HEK293 (cell line): Measurements from ENCODE around the gene ZNF574.

Experiments used
- BCL11B ChIP-seq: fragments of 450-650 bp; formaldehyde crosslinking; IDR thresholded peaks from 2 replicates; pipeline ENCODE4 v1.5.1; 2016; ENCODE audit warnings: low read depth, missing biosample characterization, missing genetic modification characterization
- TCF7L2 ChIP-seq: IDR thresholded peaks from 2 replicates; pipeline ENCODE4 v1.6.1; 2011; ENCODE audit warnings: low read depth, mild to moderate bottlenecking, inconsistent platforms, low read length, moderate library complexity, borderline replicate concordance
- TRIM28 ChIP-seq: IDR thresholded peaks from 2 replicates; pipeline ENCODE4 v1.6.1; 2011; ENCODE audit warnings: low read length, control low read depth, borderline replicate concordance
- YY1 ChIP-seq: fragments of 450-650 bp; formaldehyde crosslinking; IDR thresholded peaks from 2 replicates; pipeline ENCODE4 v1.5.1; 2018; ENCODE audit warnings: missing biosample characterization, missing genetic modification characterization
- ZBTB17 ChIP-seq: fragments of 450-650 bp; formaldehyde crosslinking; IDR thresholded peaks from 2 replicates; pipeline ENCODE4 v1.5.1; 2016; ENCODE audit warnings: missing biosample characterization, missing genetic modification characterization
- ZFHX2 ChIP-seq: fragments of 450-650 bp; formaldehyde crosslinking; conservative IDR thresholded peaks from 2 replicates; pipeline ENCODE4 v1.5.1; 2016; ENCODE audit warnings: missing biosample characterization, missing genetic modification characterization
- ZFP37 ChIP-seq: fragments of 450-650 bp; formaldehyde crosslinking; IDR thresholded peaks from 2 replicates; pipeline ENCODE4 v1.5.1; 2016; ENCODE audit warnings: missing biosample characterization, missing genetic modification characterization
- ZNF112 ChIP-seq: fragments of 450-650 bp; formaldehyde crosslinking; IDR thresholded peaks from 2 replicates; pipeline ENCODE4 v1.5.0; 2017; ENCODE audit warnings: missing biosample characterization, missing genetic modification characterization
- ZNF114 ChIP-seq: fragments of 450-650 bp; formaldehyde crosslinking; IDR thresholded peaks from 2 replicates; pipeline ENCODE4 v1.5.0; 2017; ENCODE audit warnings: missing biosample characterization, missing genetic modification characterization
- ZNF146 ChIP-seq: fragments of 450-650 bp; formaldehyde crosslinking; IDR thresholded peaks from 2 replicates; pipeline ENCODE4 v1.5.1; 2016; ENCODE audit warnings: missing biosample characterization, missing genetic modification characterization
- ZNF2 ChIP-seq: fragments of 450-650 bp; formaldehyde crosslinking; IDR thresholded peaks from 2 replicates; pipeline ENCODE4 v1.5.1; 2016; ENCODE audit warnings: missing biosample characterization, missing genetic modification characterization
- ZNF366 ChIP-seq: fragments of 450-650 bp; formaldehyde crosslinking; conservative IDR thresholded peaks from 2 replicates; pipeline ENCODE4 v1.5.1; 2016; ENCODE audit warnings: missing biosample characterization, missing genetic modification characterization
- ZNF394 ChIP-seq: fragments of 450-650 bp; formaldehyde crosslinking; IDR thresholded peaks from 2 replicates; pipeline ENCODE4 v1.5.1; 2016; ENCODE audit warnings: missing biosample characterization, missing genetic modification characterization, mild to moderate bottlenecking, moderate library complexity, borderline replicate concordance
- ZNF404 ChIP-seq: fragments of 450-650 bp; formaldehyde crosslinking; IDR thresholded peaks from 2 replicates; pipeline ENCODE4 v1.5.1; 2017; ENCODE audit warnings: missing biosample characterization, missing genetic modification characterization
- ZNF514 ChIP-seq: fragments of 450-650 bp; formaldehyde crosslinking; IDR thresholded peaks from 2 replicates; pipeline ENCODE4 v1.5.1; 2016; ENCODE audit warnings: missing biosample characterization, missing genetic modification characterization
- ZNF623 ChIP-seq: fragments of 450-650 bp; formaldehyde crosslinking; IDR thresholded peaks from 2 replicates; pipeline ENCODE4 v1.5.1; 2016; ENCODE audit warnings: missing biosample characterization, missing genetic modification characterization
- ZNF626 ChIP-seq: fragments of 450-650 bp; sonication (Bioruptor Pico); formaldehyde crosslinking; IDR thresholded peaks from 2 replicates; pipeline ENCODE4 v1.5.1; 2018; ENCODE audit warnings: missing biosample characterization, missing genetic modification characterization, inconsistent platforms
- ZNF785 ChIP-seq: fragments of 450-650 bp; formaldehyde crosslinking; IDR thresholded peaks from 2 replicates; pipeline ENCODE4 v1.5.1; 2016; ENCODE audit warnings: missing biosample characterization, missing genetic modification characterization
- ZNF792 ChIP-seq: fragments of 450-650 bp; formaldehyde crosslinking; IDR thresholded peaks from 2 replicates; pipeline ENCODE4 v1.5.1; 2016; ENCODE audit warnings: missing biosample characterization, missing genetic modification characterization
- TF ChIP-seq, protein P1 (sequence below): fragments of 450-650 bp; formaldehyde crosslinking; IDR thresholded peaks from 2 replicates; pipeline ENCODE4 v1.5.1; 2016; ENCODE audit warnings: missing biosample characterization, missing genetic modification characterization, borderline replicate concordance
- TF ChIP-seq, protein P2 (sequence below): fragments of 450-650 bp; formaldehyde crosslinking; IDR thresholded peaks from 2 replicates; pipeline ENCODE4 v1.5.1; 2016; ENCODE audit warnings: missing biosample characterization, missing genetic modification characterization
- TF ChIP-seq, protein P3 (sequence below): fragments of 450-650 bp; IDR thresholded peaks from 2 replicates; pipeline ENCODE4 v1.5.1; 2018; ENCODE audit warnings: missing biosample characterization, mild to moderate bottlenecking, missing genetic modification characterization
- TF ChIP-seq, protein P4 (sequence below): fragments of 450-650 bp; formaldehyde crosslinking; IDR thresholded peaks from 2 replicates; pipeline ENCODE4 v1.5.1; 2016; ENCODE audit warnings: missing biosample characterization, missing genetic modification characterization
- TF ChIP-seq, protein P5 (sequence below): fragments of 450-650 bp; formaldehyde crosslinking; IDR thresholded peaks from 2 replicates; pipeline ENCODE4 v1.5.1; 2016; ENCODE audit warnings: missing biosample characterization, missing genetic modification characterization
- TF ChIP-seq, protein P6 (sequence below): fragments of 450-650 bp; formaldehyde crosslinking; IDR thresholded peaks from 2 replicates; pipeline ENCODE4 v1.5.1; 2016; ENCODE audit warnings: missing biosample characterization, missing genetic modification characterization, low read depth

ZNF574 gene

DNA sequence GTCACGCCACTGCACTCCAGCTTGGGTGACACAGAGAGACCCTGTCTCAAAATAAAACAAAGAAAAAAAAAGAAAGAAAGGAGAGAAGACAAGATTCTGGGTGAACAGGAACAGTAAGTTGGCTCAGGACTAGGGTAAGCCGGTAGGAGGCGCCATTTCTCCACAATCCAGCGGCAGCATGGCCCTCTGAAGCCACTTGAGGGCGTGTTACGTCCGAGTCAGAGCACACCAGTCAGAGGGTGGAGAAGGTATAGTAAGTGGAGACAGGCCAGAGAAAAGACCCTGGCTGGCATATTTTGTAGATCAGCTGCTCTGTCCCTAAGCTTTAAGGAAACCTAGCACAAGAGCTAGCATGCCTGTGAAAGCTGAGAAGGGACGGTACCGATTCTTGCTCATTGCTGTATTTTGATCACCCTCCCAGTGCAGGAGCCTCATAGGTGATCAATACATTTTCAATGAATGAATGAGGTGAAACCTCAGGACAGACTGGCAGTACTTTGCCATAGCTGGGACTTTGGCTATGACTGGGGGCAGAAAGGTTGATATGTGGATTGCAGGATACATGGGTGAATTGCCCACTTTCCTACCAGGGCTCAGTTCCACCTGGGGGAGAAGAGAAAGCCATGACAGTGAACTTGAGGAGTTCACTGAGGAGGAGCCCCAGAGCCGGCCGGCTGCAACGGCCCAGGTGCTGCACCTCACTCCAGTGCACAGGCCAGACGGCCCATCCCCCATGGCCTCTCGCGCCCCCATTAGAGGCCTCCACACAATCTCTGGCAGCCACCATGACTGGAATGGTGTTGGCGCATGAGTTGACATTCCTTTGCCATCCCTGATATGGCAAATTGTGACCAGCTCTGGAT lies 32.8 kb downstream of the ZNF574 start (continued):
- TF ChIP-seq, protein P1, sequence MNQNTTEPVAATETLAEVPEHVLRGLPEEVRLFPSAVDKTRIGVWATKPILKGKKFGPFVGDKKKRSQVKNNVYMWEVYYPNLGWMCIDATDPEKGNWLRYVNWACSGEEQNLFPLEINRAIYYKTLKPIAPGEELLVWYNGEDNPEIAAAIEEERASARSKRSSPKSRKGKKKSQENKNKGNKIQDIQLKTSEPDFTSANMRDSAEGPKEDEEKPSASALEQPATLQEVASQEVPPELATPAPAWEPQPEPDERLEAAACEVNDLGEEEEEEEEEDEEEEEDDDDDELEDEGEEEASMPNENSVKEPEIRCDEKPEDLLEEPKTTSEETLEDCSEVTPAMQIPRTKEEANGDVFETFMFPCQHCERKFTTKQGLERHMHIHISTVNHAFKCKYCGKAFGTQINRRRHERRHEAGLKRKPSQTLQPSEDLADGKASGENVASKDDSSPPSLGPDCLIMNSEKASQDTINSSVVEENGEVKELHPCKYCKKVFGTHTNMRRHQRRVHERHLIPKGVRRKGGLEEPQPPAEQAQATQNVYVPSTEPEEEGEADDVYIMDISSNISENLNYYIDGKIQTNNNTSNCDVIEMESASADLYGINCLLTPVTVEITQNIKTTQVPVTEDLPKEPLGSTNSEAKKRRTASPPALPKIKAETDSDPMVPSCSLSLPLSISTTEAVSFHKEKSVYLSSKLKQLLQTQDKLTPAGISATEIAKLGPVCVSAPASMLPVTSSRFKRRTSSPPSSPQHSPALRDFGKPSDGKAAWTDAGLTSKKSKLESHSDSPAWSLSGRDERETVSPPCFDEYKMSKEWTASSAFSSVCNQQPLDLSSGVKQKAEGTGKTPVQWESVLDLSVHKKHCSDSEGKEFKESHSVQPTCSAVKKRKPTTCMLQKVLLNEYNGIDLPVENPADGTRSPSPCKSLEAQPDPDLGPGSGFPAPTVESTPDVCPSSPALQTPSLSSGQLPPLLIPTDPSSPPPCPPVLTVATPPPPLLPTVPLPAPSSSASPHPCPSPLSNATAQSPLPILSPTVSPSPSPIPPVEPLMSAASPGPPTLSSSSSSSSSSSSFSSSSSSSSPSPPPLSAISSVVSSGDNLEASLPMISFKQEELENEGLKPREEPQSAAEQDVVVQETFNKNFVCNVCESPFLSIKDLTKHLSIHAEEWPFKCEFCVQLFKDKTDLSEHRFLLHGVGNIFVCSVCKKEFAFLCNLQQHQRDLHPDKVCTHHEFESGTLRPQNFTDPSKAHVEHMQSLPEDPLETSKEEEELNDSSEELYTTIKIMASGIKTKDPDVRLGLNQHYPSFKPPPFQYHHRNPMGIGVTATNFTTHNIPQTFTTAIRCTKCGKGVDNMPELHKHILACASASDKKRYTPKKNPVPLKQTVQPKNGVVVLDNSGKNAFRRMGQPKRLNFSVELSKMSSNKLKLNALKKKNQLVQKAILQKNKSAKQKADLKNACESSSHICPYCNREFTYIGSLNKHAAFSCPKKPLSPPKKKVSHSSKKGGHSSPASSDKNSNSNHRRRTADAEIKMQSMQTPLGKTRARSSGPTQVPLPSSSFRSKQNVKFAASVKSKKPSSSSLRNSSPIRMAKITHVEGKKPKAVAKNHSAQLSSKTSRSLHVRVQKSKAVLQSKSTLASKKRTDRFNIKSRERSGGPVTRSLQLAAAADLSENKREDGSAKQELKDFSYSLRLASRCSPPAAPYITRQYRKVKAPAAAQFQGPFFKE (tag by site-specific recombination) = no peak
- no peak for TF ChIP-seq ZNF146 (tag by site-specific recombination)
- TF ChIP-seq ZNF623 (tag by site-specific recombination) = no peak
- TF ChIP-seq ZNF394 = no peak
- no peak for TF ChIP-seq ZFP37 (tag by site-specific recombination)
- TF ChIP-seq ZNF514 = no peak
- TF ChIP-seq BCL11B (tag by site-specific recombination) = no peak
- TF ChIP-seq, protein P2, sequence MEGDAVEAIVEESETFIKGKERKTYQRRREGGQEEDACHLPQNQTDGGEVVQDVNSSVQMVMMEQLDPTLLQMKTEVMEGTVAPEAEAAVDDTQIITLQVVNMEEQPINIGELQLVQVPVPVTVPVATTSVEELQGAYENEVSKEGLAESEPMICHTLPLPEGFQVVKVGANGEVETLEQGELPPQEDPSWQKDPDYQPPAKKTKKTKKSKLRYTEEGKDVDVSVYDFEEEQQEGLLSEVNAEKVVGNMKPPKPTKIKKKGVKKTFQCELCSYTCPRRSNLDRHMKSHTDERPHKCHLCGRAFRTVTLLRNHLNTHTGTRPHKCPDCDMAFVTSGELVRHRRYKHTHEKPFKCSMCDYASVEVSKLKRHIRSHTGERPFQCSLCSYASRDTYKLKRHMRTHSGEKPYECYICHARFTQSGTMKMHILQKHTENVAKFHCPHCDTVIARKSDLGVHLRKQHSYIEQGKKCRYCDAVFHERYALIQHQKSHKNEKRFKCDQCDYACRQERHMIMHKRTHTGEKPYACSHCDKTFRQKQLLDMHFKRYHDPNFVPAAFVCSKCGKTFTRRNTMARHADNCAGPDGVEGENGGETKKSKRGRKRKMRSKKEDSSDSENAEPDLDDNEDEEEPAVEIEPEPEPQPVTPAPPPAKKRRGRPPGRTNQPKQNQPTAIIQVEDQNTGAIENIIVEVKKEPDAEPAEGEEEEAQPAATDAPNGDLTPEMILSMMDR = peak; percentile 100
- TF ChIP-seq TRIM28 = no peak
- TF ChIP-seq, protein P3, sequence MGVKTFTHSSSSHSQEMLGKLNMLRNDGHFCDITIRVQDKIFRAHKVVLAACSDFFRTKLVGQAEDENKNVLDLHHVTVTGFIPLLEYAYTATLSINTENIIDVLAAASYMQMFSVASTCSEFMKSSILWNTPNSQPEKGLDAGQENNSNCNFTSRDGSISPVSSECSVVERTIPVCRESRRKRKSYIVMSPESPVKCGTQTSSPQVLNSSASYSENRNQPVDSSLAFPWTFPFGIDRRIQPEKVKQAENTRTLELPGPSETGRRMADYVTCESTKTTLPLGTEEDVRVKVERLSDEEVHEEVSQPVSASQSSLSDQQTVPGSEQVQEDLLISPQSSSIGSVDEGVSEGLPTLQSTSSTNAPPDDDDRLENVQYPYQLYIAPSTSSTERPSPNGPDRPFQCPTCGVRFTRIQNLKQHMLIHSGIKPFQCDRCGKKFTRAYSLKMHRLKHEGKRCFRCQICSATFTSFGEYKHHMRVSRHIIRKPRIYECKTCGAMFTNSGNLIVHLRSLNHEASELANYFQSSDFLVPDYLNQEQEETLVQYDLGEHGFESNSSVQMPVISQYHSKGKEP (tag by site-specific recombination) = peak; percentile 22; the same call in 1 of the 2 replicates
- TF ChIP-seq YY1 = no peak
- no peak for TF ChIP-seq ZNF366
- TF ChIP-seq, protein P4, sequence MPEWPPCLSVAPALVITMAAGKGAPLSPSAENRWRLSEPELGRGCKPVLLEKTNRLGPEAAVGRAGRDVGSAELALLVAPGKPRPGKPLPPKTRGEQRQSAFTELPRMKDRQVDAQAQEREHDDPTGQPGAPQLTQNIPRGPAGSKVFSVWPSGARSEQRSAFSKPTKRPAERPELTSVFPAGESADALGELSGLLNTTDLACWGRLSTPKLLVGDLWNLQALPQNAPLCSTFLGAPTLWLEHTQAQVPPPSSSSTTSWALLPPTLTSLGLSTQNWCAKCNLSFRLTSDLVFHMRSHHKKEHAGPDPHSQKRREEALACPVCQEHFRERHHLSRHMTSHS (tag by site-specific recombination) = no peak
- TF ChIP-seq ZNF626 (tag by site-specific recombination) = no peak
- no peak for TF ChIP-seq ZNF785 (tag by site-specific recombination)
- peak; percentile 84 for TF ChIP-seq ZNF2 (tag by site-specific recombination)
- TF ChIP-seq, protein P5, sequence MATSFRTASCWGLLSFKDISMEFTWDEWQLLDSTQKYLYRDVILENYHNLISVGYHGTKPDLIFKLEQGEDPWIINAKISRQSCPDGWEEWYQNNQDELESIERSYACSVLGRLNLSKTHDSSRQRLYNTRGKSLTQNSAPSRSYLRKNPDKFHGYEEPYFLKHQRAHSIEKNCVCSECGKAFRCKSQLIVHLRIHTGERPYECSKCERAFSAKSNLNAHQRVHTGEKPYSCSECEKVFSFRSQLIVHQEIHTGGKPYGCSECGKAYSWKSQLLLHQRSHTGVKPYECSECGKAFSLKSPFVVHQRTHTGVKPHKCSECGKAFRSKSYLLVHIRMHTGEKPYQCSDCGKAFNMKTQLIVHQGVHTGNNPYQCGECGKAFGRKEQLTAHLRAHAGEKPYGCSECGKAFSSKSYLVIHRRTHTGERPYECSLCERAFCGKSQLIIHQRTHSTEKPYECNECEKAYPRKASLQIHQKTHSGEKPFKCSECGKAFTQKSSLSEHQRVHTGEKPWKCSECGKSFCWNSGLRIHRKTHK (tag by site-specific recombination) = no peak
- TF ChIP-seq, protein P6, sequence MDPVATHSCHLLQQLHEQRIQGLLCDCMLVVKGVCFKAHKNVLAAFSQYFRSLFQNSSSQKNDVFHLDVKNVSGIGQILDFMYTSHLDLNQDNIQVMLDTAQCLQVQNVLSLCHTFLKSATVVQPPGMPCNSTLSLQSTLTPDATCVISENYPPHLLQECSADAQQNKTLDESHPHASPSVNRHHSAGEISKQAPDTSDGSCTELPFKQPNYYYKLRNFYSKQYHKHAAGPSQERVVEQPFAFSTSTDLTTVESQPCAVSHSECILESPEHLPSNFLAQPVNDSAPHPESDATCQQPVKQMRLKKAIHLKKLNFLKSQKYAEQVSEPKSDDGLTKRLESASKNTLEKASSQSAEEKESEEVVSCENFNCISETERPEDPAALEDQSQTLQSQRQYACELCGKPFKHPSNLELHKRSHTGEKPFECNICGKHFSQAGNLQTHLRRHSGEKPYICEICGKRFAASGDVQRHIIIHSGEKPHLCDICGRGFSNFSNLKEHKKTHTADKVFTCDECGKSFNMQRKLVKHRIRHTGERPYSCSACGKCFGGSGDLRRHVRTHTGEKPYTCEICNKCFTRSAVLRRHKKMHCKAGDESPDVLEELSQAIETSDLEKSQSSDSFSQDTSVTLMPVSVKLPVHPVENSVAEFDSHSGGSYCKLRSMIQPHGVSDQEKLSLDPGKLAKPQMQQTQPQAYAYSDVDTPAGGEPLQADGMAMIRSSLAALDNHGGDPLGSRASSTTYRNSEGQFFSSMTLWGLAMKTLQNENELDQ (tag by site-specific recombination) = no peak
- TF ChIP-seq ZFHX2 (tag by site-specific recombination) = 0 out of 2 replicates have a peak, but pooled peaks have one; percentile 5
- no peak for TF ChIP-seq ZNF112 (tag by site-specific recombination)
- TF ChIP-seq ZBTB17 (tag by site-specific recombination) = peak; percentile 59
- TF ChIP-seq ZNF114 (tag by site-specific recombination) = no peak
- TF ChIP-seq ZNF792 (tag by site-specific recombination) = no peak
- no peak for TF ChIP-seq ZNF404 (tag by site-specific recombination)
- no peak for TF ChIP-seq TCF7L2
